ENCODE measurements around the gene TUT7.
"Not testable (repeated sequence)": the region's sequence is repeated elsewhere in the genome, so short reads cannot be mapped to it uniquely, and the experiment has no call there.

Gene TUT7

GRCh38 chr9:86387376-86387775, 33.2 kb upstream of the TUT7 start:
- TF ChIP-seq CTCF (IDR thresholded peaks at IDR 0.05; ENCODE audit: low read depth, low read length): no peak
- H3K9me3 ChIP-seq (ENCODE audit: severe bottlenecking): peaks cover 4% of the 10 kb centered on the region
- H3K4me3 ChIP-seq (ENCODE audit: low read depth, low read length): no peak overlapping the region
- no peak overlapping the region for H3K27ac ChIP-seq
- no peaks in the 10 kb centered on the region for H3K36me3 ChIP-seq
- H3K27me3 ChIP-seq (ENCODE audit: insufficient read depth, low read depth, severe bottlenecking): peaks cover 30% of the 10 kb centered on the region
- no peak for DNase-seq

DNA sequence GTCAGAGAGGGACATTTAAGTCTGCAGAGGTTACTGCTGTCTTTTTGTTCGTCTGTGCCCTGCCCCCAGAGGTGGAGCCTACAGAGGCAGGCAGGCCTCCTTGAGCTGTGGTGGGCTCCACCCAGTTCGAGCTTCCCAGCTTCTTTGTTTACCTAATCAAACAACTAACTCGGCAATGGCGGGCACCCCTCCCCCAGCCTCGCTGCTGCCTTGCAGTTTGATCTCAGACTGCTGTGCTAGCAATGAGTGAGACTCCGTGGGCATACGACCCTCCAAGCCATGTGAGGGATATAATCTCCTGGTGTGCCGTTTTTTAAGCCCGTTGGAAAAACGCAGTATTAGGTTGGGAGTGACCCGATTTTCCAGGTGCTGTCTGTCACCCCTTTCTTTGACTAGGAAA, 28.8 kb upstream of the TUT7 start:
- peaks cover 17% of the 10 kb centered on the region for H3K27me3 ChIP-seq (ENCODE audit: insufficient read depth, low read depth, severe bottlenecking)
- DNase-seq; H3K9me3 ChIP-seq (ENCODE audit: severe bottlenecking); H3K36me3 ChIP-seq; H3K27ac ChIP-seq; H3K4me3 ChIP-seq (ENCODE audit: low read depth, low read length): not testable (repeated sequence)

DNA sequence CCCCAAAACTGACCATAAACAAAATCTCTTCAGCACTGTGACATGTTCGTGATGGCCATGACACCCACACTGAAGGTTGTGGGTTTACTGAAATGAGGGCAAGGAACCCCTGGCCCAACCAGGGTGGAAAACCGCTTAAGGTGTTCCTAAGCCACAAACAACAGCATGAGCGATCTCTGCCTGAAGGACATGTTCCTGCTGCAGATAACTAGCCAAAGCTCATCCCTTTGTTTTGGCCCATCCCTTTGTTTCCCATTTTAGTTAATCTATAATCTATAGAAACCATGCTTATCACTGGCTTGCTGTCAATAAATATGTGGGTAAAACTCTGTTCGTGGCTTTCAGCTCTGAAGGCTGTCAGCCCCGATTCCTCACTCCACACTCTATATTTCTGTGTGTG, 21.8 kb upstream of the TUT7 start:
- Histone ChIP-seq H3K27ac (no peak overlapping the region), H3K4me3 (ENCODE audit: low read depth, low read length) (no peak overlapping the region), H3K9me3 (ENCODE audit: severe bottlenecking) (peaks cover 2% of the 10 kb centered on the region), H3K36me3 (no peaks in the 10 kb centered on the region), H3K27me3 (ENCODE audit: insufficient read depth, low read depth, severe bottlenecking) (peaks cover 12% of the 10 kb centered on the region)
- TF ChIP-seq CTCF (IDR thresholded peaks at IDR 0.05; ENCODE audit: low read depth, low read length): no peak
- no peak for DNase-seq

GRCh38 chr9:86369810-86370209, 15.6 kb upstream of the TUT7 start:
- Histone ChIP-seq H3K27me3 (ENCODE audit: insufficient read depth, low read depth, severe bottlenecking) (peaks cover 15% of the 10 kb centered on the region), H3K27ac (no peak overlapping the region), H3K9me3 (ENCODE audit: severe bottlenecking) (peaks cover 4% of the 10 kb centered on the region)

DNA sequence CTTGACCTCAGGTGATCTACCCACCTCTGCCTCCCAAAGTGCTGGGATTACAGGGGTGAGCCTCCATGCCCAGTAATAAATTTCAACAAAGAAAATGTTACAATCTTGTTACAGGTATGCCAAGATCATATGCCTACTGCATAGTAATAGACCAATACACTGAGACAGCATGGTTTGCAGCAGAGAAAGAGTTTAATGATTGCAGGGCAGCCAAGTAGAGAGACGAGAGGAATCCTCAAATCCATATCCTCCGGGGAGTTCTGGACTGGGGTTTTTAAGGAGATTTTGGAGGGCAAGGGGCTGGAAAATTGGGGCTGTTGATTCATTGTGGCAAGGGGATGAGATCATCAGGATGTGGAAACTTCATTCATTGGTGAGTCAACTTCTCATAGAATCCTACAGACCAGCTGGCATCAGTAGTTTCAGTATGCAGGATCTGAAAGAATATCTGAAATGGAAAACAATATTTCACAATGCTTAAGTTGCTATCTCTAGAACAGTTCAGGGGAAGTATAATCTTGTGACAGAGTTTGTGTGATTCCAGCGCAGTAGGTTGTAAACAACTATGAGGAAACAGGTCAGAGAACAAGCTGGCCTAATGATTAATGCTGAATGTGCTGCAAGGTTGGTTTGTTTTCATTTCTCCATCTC, 14.8 kb upstream of the TUT7 start:
- no peaks in the 10 kb centered on the region for H3K36me3 ChIP-seq
- peaks cover 15% of the 10 kb centered on the region for H3K27me3 ChIP-seq (ENCODE audit: insufficient read depth, low read depth, severe bottlenecking)
- peaks cover 4% of the 10 kb centered on the region for H3K9me3 ChIP-seq (ENCODE audit: severe bottlenecking)
- no peak for DNase-seq
- TF ChIP-seq CTCF (IDR thresholded peaks at IDR 0.05; ENCODE audit: low read depth, low read length): no peak
- H3K27ac ChIP-seq: no peak overlapping the region
- H3K4me3 ChIP-seq (ENCODE audit: low read depth, low read length): no peak overlapping the region

More at GRCh38 chr9:86369810-86370209, 15.6 kb upstream of the TUT7 start:
- H3K36me3 ChIP-seq: no peaks in the 10 kb centered on the region
- no peak for DNase-seq
- H3K4me3 ChIP-seq (ENCODE audit: low read depth, low read length): no peak overlapping the region
- TF ChIP-seq CTCF (IDR thresholded peaks at IDR 0.05; ENCODE audit: low read depth, low read length): no peak

- H3K36me3 ChIP-seq: no peaks in the 10 kb centered on the region
- no peak for TF ChIP-seq CTCF (IDR thresholded peaks at IDR 0.05; ENCODE audit: low read depth, low read length)
- DNase-seq: no peak
- H3K9me3 ChIP-seq (ENCODE audit: severe bottlenecking): no peaks in the 10 kb centered on the region
- peaks cover 4% of the 10 kb centered on the region for H3K27me3 ChIP-seq (ENCODE audit: insufficient read depth, low read depth, severe bottlenecking)
- H3K27ac ChIP-seq: no peak overlapping the region
- no peak overlapping the region for H3K4me3 ChIP-seq (ENCODE audit: low read depth, low read length)
Measured at GRCh38 chr9:86361176-86361575, 7.0 kb upstream of the TUT7 start.
